ENCODE measurements around the gene ATP1B1.

Gene ATP1B1

GRCh38 chr1:169094897-169095569 is 11.5 kb upstream of the ATP1B1 start:
- Histone ChIP-seq H3K27ac (ENCODE audit: low read depth, low read length) (no peak overlapping the region), H3K9me3 (ENCODE audit: control insufficient read depth, insufficient read depth, low read length) (no peaks in the 10 kb centered on the region), H3K4me3 (ENCODE audit: low read depth, low read length) (no peak overlapping the region), H3K27me3 (ENCODE audit: control insufficient read depth, insufficient read depth, low read length) (no peaks in the 10 kb centered on the region), H3K4me1 (ENCODE audit: control insufficient read depth, insufficient read depth, low read length) (peaks cover 4% of the 10 kb centered on the region), H3K36me3 (ENCODE audit: control insufficient read depth, insufficient read depth, low read length) (no peaks in the 10 kb centered on the region), H3K9ac (ENCODE audit: low read depth, low read length) (no peak overlapping the region)

- H3K4me1 ChIP-seq (ENCODE audit: control insufficient read depth, insufficient read depth, low read length), result peaks cover 14% of the 10 kb centered on the region
- H3K9ac ChIP-seq (ENCODE audit: low read depth, low read length), result no peak overlapping the region
- H3K36me3 ChIP-seq (ENCODE audit: control insufficient read depth, insufficient read depth, low read length), result no peaks in the 10 kb centered on the region
- H3K4me3 ChIP-seq (ENCODE audit: low read depth, low read length), result no peak overlapping the region
- H3K27me3 ChIP-seq (ENCODE audit: control insufficient read depth, insufficient read depth, low read length), result no peaks in the 10 kb centered on the region
- no peak overlapping the region for H3K27ac ChIP-seq (ENCODE audit: low read depth, low read length)
- H3K9me3 ChIP-seq (ENCODE audit: control insufficient read depth, insufficient read depth, low read length), result no peaks in the 10 kb centered on the region
Measured at GRCh38 chr1:169098380-169098779, 8.1 kb upstream of the ATP1B1 start.

DNA sequence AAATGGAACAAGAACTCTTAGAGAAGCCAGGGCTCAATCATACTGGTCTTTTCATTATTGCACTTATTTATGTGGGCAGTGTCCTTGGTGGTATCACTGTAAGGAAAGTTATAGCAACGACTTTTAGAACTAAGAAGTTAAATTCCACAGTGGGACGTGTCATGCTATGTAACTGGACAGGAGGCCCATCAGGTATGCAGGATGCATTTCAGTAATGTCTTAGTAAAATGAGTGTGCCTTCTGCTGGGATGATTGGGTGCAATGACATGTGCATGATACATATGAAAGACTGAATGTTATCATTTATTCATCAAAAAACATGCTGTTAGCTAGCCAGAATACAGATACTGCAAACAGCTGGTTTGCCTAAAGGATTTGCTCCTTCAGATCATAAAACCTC is 6.9 kb upstream of the ATP1B1 start:
- H3K9ac ChIP-seq (ENCODE audit: low read depth, low read length), result no peak overlapping the region
- no peaks in the 10 kb centered on the region for H3K9me3 ChIP-seq (ENCODE audit: control insufficient read depth, insufficient read depth, low read length)
- H3K27me3 ChIP-seq (ENCODE audit: control insufficient read depth, insufficient read depth, low read length), result peaks cover 10% of the 10 kb centered on the region; the same call in 1 of the 2 replicates
- no peak overlapping the region for H3K4me3 ChIP-seq (ENCODE audit: low read depth, low read length)
- no peak overlapping the region for H3K27ac ChIP-seq (ENCODE audit: low read depth, low read length)
- peaks cover 15% of the 10 kb centered on the region for H3K4me1 ChIP-seq (ENCODE audit: control insufficient read depth, insufficient read depth, low read length)
- H3K36me3 ChIP-seq (ENCODE audit: control insufficient read depth, insufficient read depth, low read length), result no peaks in the 10 kb centered on the region

DNA sequence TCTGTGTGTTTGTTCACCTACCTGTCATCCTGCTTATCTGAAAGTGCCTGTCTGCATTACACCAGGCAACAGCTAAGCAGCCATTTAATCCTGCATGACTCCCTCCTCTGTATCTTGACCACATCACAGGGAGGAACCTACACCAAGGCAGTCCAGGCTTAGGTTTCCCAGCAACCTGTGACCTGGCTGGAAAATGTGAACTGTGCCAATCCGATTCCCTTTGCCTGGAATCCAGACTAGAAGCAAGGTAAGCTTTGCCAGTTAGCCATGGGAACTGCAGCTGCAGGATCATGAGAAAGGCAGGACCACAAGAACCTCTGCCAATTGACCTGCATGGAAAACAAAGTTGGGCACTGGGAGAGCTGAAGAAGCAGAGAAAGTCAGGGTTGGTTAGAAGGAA is 6.3 kb upstream of the ATP1B1 start:
- Histone ChIP-seq H3K9ac (ENCODE audit: low read depth, low read length) (no peak overlapping the region), H3K9me3 (ENCODE audit: control insufficient read depth, insufficient read depth, low read length) (no peaks in the 10 kb centered on the region), H3K36me3 (ENCODE audit: control insufficient read depth, insufficient read depth, low read length) (no peaks in the 10 kb centered on the region), H3K4me1 (ENCODE audit: control insufficient read depth, insufficient read depth, low read length) (peaks cover 22% of the 10 kb centered on the region), H3K27me3 (ENCODE audit: control insufficient read depth, insufficient read depth, low read length) (peaks cover 15% of the 10 kb centered on the region; the same call in 1 of the 2 replicates), H3K27ac (ENCODE audit: low read depth, low read length) (no peak overlapping the region), H3K4me3 (ENCODE audit: low read depth, low read length) (no peak overlapping the region)

DNA sequence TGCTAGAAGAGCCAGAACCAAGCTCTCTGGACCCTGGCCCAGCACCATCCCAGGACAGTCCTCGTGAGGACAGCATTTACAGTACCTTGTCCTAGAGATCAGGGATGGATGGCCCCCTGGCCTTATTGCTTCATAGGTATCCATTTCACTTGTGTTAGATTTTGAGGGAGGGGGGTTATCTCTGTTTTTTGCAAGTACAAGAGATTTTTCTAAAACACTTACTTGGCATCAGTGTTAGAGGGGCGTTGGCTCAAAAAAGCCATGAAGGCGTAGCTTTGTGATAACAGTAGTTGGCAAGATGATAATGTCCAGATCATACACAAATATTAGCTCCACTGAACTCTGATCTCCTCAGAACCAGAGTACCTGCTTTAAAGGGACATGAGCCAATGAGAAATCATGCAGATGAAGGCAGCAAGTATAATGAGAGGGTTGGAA is 5.8 kb upstream of the ATP1B1 start:
- Histone ChIP-seq H3K27ac (ENCODE audit: low read depth, low read length) (no peak overlapping the region), H3K9ac (ENCODE audit: low read depth, low read length) (no peak overlapping the region), H3K27me3 (ENCODE audit: control insufficient read depth, insufficient read depth, low read length) (peaks cover 15% of the 10 kb centered on the region; the same call in 1 of the 2 replicates), H3K9me3 (ENCODE audit: control insufficient read depth, insufficient read depth, low read length) (no peaks in the 10 kb centered on the region), H3K4me1 (ENCODE audit: control insufficient read depth, insufficient read depth, low read length) (peaks cover 24% of the 10 kb centered on the region), H3K36me3 (ENCODE audit: control insufficient read depth, insufficient read depth, low read length) (no peaks in the 10 kb centered on the region), H3K4me3 (ENCODE audit: low read depth, low read length) (no peak overlapping the region)

DNA sequence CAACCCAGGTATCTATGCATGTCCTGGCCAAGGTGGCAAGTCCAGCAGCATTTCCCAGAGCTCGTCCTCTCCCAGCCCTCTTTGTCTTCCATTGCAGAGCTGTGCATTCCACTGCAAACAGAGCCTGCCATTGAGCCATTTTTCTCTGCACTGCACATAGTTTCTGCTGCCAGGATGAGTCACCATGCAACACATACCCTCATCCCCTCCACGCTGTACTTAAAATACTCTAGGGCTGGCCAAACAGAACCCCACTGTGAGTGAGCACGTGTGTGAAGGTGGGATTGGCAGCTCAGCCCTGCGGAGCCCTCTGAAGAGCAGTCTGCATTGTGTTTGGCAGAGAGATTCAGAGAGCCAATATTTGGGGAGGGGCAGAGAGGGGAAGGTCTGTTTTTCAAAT is 3.9 kb upstream of the ATP1B1 start:
- H3K4me3 ChIP-seq (ENCODE audit: low read depth, low read length), result no peak overlapping the region
- no peaks in the 10 kb centered on the region for H3K9me3 ChIP-seq (ENCODE audit: control insufficient read depth, insufficient read depth, low read length)
- H3K4me1 ChIP-seq (ENCODE audit: control insufficient read depth, insufficient read depth, low read length), result peaks cover 24% of the 10 kb centered on the region
- no peaks in the 10 kb centered on the region for H3K36me3 ChIP-seq (ENCODE audit: control insufficient read depth, insufficient read depth, low read length)
- H3K9ac ChIP-seq (ENCODE audit: low read depth, low read length), result peak overlapping the region; percentile 11; the same call in 1 of the 2 replicates
- peak overlapping the region; percentile 22 for H3K27ac ChIP-seq (ENCODE audit: low read depth, low read length)
- H3K27me3 ChIP-seq (ENCODE audit: control insufficient read depth, insufficient read depth, low read length), result peaks cover 15% of the 10 kb centered on the region; the same call in 1 of the 2 replicates

GRCh38 chr1:169103002-169103401 is 3.5 kb upstream of the ATP1B1 start:
- Histone ChIP-seq H3K4me3 (ENCODE audit: low read depth, low read length) (no peak overlapping the region), H3K4me1 (ENCODE audit: control insufficient read depth, insufficient read depth, low read length) (peaks cover 26% of the 10 kb centered on the region), H3K9ac (ENCODE audit: low read depth, low read length) (peak overlapping the region; percentile 11; the same call in 1 of the 2 replicates), H3K9me3 (ENCODE audit: control insufficient read depth, insufficient read depth, low read length) (no peaks in the 10 kb centered on the region), H3K27me3 (ENCODE audit: control insufficient read depth, insufficient read depth, low read length) (peaks cover 15% of the 10 kb centered on the region; the same call in 1 of the 2 replicates), H3K36me3 (ENCODE audit: control insufficient read depth, insufficient read depth, low read length) (no peaks in the 10 kb centered on the region), H3K27ac (ENCODE audit: low read depth, low read length) (no peak overlapping the region)

GRCh38 chr1:169103480-169103893 is 3.0 kb upstream of the ATP1B1 start:
- H3K36me3 ChIP-seq (ENCODE audit: control insufficient read depth, insufficient read depth, low read length), result no peaks in the 10 kb centered on the region
- peaks cover 15% of the 10 kb centered on the region; the same call in 1 of the 2 replicates for H3K27me3 ChIP-seq (ENCODE audit: control insufficient read depth, insufficient read depth, low read length)
- H3K9ac ChIP-seq (ENCODE audit: low read depth, low read length), result no peak overlapping the region
- no peak overlapping the region for H3K27ac ChIP-seq (ENCODE audit: low read depth, low read length)
- no peak overlapping the region for H3K4me3 ChIP-seq (ENCODE audit: low read depth, low read length)
- peaks cover 31% of the 10 kb centered on the region for H3K4me1 ChIP-seq (ENCODE audit: control insufficient read depth, insufficient read depth, low read length)
- H3K9me3 ChIP-seq (ENCODE audit: control insufficient read depth, insufficient read depth, low read length), result no peaks in the 10 kb centered on the region

- Histone ChIP-seq H3K36me3 (ENCODE audit: control insufficient read depth, insufficient read depth, low read length) (no peaks in the 10 kb centered on the region), H3K4me1 (ENCODE audit: control insufficient read depth, insufficient read depth, low read length) (peaks cover 46% of the 10 kb centered on the region), H3K9ac (ENCODE audit: low read depth, low read length) (no peak overlapping the region), H3K27ac (ENCODE audit: low read depth, low read length) (no peak overlapping the region), H3K27me3 (ENCODE audit: control insufficient read depth, insufficient read depth, low read length) (peaks cover 15% of the 10 kb centered on the region; the same call in 1 of the 2 replicates), H3K9me3 (ENCODE audit: control insufficient read depth, insufficient read depth, low read length) (no peaks in the 10 kb centered on the region), H3K4me3 (ENCODE audit: low read depth, low read length) (peak overlapping the region; percentile 69)
Measured at GRCh38 chr1:169105087-169105433, 1.4 kb upstream of the ATP1B1 start.

DNA sequence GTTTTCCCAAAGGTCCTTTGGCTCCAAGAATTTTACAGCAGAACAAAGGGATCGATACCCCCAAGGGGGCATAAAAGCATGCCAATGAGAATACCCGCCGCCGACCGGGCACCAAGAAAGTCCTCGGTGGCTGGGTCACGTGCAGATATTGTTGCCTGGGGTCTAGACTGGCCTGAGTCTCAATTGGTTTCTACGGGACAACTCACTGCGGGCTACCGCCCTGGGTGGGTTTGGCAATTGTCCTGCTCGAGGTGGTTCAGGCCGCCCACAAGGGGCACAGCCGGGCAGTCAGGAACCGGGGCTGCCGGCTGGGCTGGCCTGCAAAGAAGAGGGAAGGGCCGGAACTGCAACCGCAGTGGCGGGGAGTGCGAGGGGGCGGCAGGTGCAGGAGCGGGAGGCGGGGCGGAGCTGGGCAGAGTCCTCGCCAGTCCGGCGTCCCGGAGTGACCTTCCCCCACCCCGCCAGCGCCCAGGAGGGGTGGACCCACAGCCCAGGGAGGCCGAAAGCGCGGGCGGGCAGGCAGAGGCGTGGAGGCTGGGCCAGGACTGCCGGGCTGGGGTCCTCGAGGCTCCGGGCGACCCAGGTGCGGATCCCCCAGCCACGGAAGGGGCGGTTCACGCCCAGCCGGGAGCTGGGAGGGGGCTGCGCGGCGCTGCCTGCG is 926 bp upstream of the ATP1B1 start:
- Histone ChIP-seq H3K4me1 (ENCODE audit: control insufficient read depth, insufficient read depth, low read length) (peaks cover 51% of the 10 kb centered on the region), H3K27ac (ENCODE audit: low read depth, low read length) (peak overlapping the region; percentile 92), H3K9ac (ENCODE audit: low read depth, low read length) (peak overlapping the region; percentile 74), H3K9me3 (ENCODE audit: control insufficient read depth, insufficient read depth, low read length) (no peaks in the 10 kb centered on the region), H3K36me3 (ENCODE audit: control insufficient read depth, insufficient read depth, low read length) (no peaks in the 10 kb centered on the region), H3K27me3 (ENCODE audit: control insufficient read depth, insufficient read depth, low read length) (peaks cover 15% of the 10 kb centered on the region; the same call in 1 of the 2 replicates), H3K4me3 (ENCODE audit: low read depth, low read length) (peak overlapping the region; percentile 69)

- Histone ChIP-seq H3K9me3 (ENCODE audit: control insufficient read depth, insufficient read depth, low read length) (no peaks in the 10 kb centered on the region), H3K4me1 (ENCODE audit: control insufficient read depth, insufficient read depth, low read length) (peaks cover 50% of the 10 kb centered on the region), H3K27ac (ENCODE audit: low read depth, low read length) (peak overlapping the region; percentile 92), H3K4me3 (ENCODE audit: low read depth, low read length) (peak overlapping the region; percentile 93), H3K9ac (ENCODE audit: low read depth, low read length) (peak overlapping the region; percentile 86), H3K27me3 (ENCODE audit: control insufficient read depth, insufficient read depth, low read length) (peaks cover 15% of the 10 kb centered on the region; the same call in 1 of the 2 replicates), H3K36me3 (ENCODE audit: control insufficient read depth, insufficient read depth, low read length) (peaks cover 8% of the 10 kb centered on the region)
Measured at GRCh38 chr1:169106921-169107602, 572 bp downstream of the ATP1B1 start.

Measured in HUES48 (cell line).